ENCODE measurements around the gene TMEM151B.

Gene TMEM151B

DNA sequence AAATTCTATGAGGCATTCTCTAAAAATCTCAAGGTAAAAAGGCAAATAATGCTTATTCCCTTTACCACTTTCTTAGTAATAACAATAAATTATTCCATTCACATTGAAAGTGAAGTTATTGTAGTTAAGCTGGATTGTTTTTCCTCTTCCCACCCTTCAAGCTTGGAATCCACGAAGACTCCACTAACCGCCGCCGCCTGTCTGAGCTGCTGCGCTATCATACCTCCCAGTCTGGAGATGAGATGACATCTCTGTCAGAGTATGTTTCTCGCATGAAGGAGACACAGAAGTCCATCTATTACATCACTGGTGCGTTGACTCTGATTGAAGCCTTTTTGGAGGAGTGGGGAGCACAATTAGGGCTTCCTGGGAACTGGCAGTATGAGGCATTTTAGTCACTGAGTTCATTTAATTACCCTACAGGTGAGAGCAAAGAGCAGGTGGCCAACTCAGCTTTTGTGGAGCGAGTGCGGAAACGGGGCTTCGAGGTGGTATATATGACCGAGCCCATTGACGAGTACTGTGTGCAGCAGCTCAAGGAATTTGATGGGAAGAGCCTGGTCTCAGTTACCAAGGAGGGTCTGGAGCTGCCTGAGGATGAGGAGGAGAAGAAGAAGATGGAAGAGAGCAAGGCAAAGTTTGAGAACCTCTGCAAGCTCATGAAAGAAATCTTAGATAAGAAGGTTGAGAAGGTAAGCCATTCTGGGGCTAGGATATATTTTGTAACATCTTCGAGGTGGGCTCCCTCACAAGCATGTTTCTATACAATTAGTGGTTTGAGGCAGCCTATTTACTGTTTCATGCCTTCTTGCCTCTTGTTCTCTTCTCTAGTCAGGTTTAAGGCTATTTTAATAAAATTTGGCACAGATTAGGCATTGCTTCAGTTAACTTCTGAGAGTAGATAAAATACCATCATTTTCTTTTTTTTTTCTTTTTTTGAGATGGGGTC is 18.4 kb upstream of the TMEM151B start:
- no peak for TF ChIP-seq ZNF274 (IDR thresholded peaks at IDR 0.05; ENCODE audit: low read depth, low read length)
- no peak overlapping the region for H3K4me3 ChIP-seq (ENCODE audit: low read length)

- TF ChIP-seq ZNF274 (IDR thresholded peaks at IDR 0.05; ENCODE audit: low read depth, low read length) = no peak
- H3K4me3 ChIP-seq (ENCODE audit: low read length) = no peak overlapping the region
Measured at GRCh38 chr6:44253307-44254101, 16.7 kb upstream of the TMEM151B start.

DNA sequence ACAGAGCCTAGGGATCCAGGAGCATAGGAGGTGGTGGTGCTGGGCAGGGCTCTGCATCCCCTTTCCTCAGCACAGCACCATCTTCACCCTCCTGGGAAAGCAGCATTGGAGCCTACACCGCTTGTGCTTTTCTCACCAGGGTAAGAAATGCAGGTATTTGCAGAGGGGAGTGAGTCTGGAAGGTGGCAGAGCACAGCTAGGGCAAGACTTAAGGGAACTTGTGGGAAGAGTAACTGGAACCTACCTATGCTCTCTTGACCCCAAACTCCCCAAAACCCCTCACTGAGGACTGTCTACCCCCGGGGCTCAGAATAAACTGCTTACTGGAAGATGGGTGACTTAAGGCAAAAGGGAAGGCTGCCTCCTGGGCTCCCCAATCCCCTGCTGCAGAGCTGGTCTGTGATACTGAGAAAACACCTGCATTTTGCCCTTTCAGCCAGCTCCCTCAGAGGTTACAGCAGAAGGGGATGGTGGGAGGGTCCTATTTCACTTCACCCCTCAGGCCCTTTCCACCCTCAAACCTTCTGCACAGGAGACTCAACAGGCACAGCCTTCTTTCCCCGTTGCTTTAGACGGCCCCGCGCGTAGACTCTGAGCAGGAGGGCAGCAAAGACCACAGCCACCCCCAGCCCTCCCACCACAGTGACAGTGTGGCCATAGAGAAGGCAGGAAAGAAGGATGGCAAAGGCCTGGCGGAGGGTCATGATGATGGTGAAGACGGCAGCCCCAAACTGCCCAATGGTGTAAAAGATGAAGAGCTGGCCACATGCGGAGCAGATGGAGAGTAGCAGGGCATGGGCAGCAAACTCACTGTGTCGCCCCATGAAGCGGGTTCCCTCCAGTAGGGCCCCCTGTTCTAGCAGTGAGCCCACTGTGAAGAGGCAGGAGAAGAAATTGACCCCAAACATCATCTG is 15.8 kb upstream of the TMEM151B start:
- no peak overlapping the region for H3K4me3 ChIP-seq (ENCODE audit: low read length)
- TF ChIP-seq ZNF274 (IDR thresholded peaks at IDR 0.05; ENCODE audit: low read depth, low read length) = no peak

GRCh38 chr6:44255105-44255808 is 15.0 kb upstream of the TMEM151B start:
- H3K4me3 ChIP-seq (ENCODE audit: low read length) = no peak overlapping the region
- TF ChIP-seq ZNF274 (IDR thresholded peaks at IDR 0.05; ENCODE audit: low read depth, low read length) = no peak

GRCh38 chr6:44255871-44256774 is 14.1 kb upstream of the TMEM151B start:
- TF ChIP-seq ZNF274 (IDR thresholded peaks at IDR 0.05; ENCODE audit: low read depth, low read length) = no peak
- peak overlapping the region; percentile 68 for H3K4me3 ChIP-seq (ENCODE audit: low read length)

DNA sequence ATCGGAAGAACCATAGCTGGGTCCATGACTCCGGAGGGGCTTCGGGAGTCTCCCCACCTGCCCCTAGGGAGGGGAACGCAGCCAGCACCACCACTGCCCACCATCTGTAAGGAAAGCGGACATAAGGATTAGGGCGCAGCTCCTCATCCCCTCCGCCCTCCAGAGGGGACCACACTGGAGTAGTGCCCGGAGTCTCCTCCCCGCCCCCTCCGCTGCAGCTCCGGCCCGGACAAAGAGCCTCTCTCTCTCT is 13.6 kb upstream of the TMEM151B start:
- peak overlapping the region; percentile 68 for H3K4me3 ChIP-seq (ENCODE audit: low read length)
- TF ChIP-seq ZNF274 (IDR thresholded peaks at IDR 0.05; ENCODE audit: low read depth, low read length) = no peak

DNA sequence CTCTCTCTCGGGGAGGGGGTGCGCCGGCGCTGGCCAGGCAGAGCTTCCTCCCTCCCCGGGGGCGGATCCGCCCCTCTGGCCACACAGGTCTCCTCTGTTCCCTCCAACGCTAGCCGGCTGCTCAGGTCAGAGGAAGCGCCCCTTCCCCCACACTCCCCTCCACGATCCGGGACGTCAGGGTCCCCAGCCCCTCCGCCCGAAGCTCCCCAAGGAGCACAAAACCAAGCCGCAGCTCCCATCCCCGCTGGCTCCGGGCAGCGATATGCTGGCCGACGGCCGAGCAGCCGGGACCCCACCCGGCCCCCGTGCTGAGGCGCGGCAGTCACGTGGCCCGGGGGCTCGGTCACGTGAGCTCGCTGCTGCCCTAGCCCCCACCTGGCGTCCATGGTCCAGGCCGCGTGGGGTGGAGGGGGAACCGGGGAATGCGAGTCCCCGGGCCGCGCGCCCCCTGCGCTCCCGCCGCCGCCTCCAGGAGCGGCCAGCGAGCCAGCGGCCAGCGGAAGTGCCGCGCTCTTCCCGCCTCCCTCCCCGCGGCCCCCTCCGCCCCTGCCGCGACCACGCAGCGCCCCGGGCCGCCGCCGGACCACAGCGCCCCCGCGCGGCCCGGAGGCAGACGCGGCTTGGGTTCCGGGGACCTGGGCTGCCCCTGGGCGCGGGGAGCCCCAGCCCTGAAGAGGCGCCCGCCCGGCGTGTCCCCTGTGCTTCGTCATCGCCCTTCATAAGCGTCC is 13.1 kb upstream of the TMEM151B start, which contains the start of gene SLC35B2:
SLC35B2 (minus strand) TSS at position 504 of the 728 bp plus-strand sequence; CDS start at position 386, 118 bp downstream.
- no peak for TF ChIP-seq ZNF274 (IDR thresholded peaks at IDR 0.05; ENCODE audit: low read depth, low read length)

GRCh38 chr6:44257753-44258324 is 12.4 kb upstream of the TMEM151B start:
- TF ChIP-seq ZNF274 (IDR thresholded peaks at IDR 0.05; ENCODE audit: low read depth, low read length) = no peak
- peak overlapping the region; percentile 68; the same call in 1 of the 2 replicates for H3K4me3 ChIP-seq (ENCODE audit: low read length)

More for the DNA sequence above, 13.1 kb upstream of the TMEM151B start, which contains the start of gene SLC35B2:
- H3K4me3 ChIP-seq (ENCODE audit: low read length) = peak within 1 kb of the TSS; percentile 68

GRCh38 chr6:44258325-44258863 is 11.9 kb upstream of the TMEM151B start:
- no peak for TF ChIP-seq ZNF274 (IDR thresholded peaks at IDR 0.05; ENCODE audit: low read depth, low read length)

GRCh38 chr6:44258921-44259320 is 11.3 kb upstream of the TMEM151B start:
- H3K4me3 ChIP-seq (ENCODE audit: low read length) = no peak overlapping the region
- TF ChIP-seq ZNF274 (IDR thresholded peaks at IDR 0.05; ENCODE audit: low read depth, low read length) = no peak

More at GRCh38 chr6:44258325-44258863, 11.9 kb upstream of the TMEM151B start:
- no peak overlapping the region; the same call in 1 of the 2 replicates for H3K4me3 ChIP-seq (ENCODE audit: low read length)

DNA sequence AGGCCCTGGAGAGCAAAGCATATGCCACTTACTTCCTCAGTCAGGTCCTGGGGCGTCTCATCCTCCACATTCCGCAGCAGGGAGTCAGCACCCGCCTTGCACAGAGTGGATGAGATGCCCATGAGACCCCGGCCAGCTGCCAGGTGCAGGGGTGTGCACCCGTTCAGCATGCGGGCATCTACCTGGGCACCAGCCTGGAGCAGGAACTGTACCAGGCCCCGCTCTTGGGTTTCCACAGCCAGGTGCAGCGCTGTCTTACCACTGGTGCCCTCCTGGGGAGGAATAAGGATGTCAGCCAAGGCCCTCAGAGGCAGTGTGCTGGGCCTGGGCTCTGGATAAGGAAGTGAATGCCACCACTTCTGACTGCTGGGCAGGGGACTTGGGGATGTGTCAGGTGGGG is 10.2 kb upstream of the TMEM151B start:
- no peak for TF ChIP-seq ZNF274 (IDR thresholded peaks at IDR 0.05; ENCODE audit: low read depth, low read length)
- H3K4me3 ChIP-seq (ENCODE audit: low read length) = no peak overlapping the region
